GM18861 (cell line): ENCODE results near the gene KRT73.

Experiments
- ATAC-seq: cut with Tn5 transposase; IDR thresholded peaks from one replicate; pipeline ENCODE4 v1.9.1; 2021; ENCODE audit not compliant: unreplicated experiment

Gene KRT73

GRCh38 chr12:52627395-52628110 is 9.2 kb upstream of the KRT73 start:
- no peak for ATAC-seq

- ATAC-seq = no peak
Observed at GRCh38 chr12:52622349-52622748, 4.0 kb upstream of the KRT73 start.

GRCh38 chr12:52618866-52619265 is 507 bp upstream of the KRT73 start:
- ATAC-seq = no peak

- ATAC-seq = no peak
Observed at GRCh38 chr12:52617403-52617785, 965 bp downstream of the KRT73 start.

- ATAC-seq = no peak
Observed at GRCh38 chr12:52616680-52617402, 1.5 kb downstream of the KRT73 start.

- ATAC-seq = no peak
Observed at GRCh38 chr12:52615912-52616311, 2.4 kb downstream of the KRT73 start.

GRCh38 chr12:52615208-52615868 is 3.0 kb downstream of the KRT73 start:
- ATAC-seq = no peak

GRCh38 chr12:52614381-52615207 is 3.8 kb downstream of the KRT73 start:
- ATAC-seq = no peak

- no peak for ATAC-seq
Observed at GRCh38 chr12:52613384-52614030, 4.9 kb downstream of the KRT73 start.

GRCh38 chr12:52612431-52613383 is 5.7 kb downstream of the KRT73 start:
- no peak for ATAC-seq

GRCh38 chr12:52611080-52611468 is 7.3 kb downstream of the KRT73 start:
- ATAC-seq = no peak

GRCh38 chr12:52608826-52609630 is 9.3 kb downstream of the KRT73 start:
- no peak for ATAC-seq

- no peak for ATAC-seq
Observed at GRCh38 chr12:52608161-52608560, 10.2 kb downstream of the KRT73 start.

- no peak for ATAC-seq
Observed at GRCh38 chr12:52607314-52607713, 11.0 kb downstream of the KRT73 start.

GRCh38 chr12:52606581-52607218 is 11.7 kb downstream of the KRT73 start:
- ATAC-seq = no peak

GRCh38 chr12:52606096-52606495 is 12.3 kb downstream of the KRT73 start:
- no peak for ATAC-seq

GRCh38 chr12:52605542-52605941 is 12.8 kb downstream of the KRT73 start:
- ATAC-seq = no peak

GRCh38 chr12:52604859-52605258 is 13.5 kb downstream of the KRT73 start:
- ATAC-seq = no peak
